NCI-H524 (cell line): ENCODE data around the gene RACK1.
"Not testable (repeated sequence)": the region's sequence is repeated elsewhere in the genome, so short reads cannot be mapped to it uniquely, and the experiment has no call there.

ENCODE experiments used
- DNase-seq, 2 experiments: peaks; one replicate each; lab custom pipeline; 2025; lab: John Stamatoyannopoulos, UW

RACK1 gene

GRCh38 chr5:181243564-181244343 is at the start of gene RACK1:
TSS of gene RACK1 (minus strand) at chr5:181243906. CDS start at chr5:181243800, 106 bp downstream.
- DNase-seq, result no peak

- DNase-seq, result not testable (repeated sequence)
These were observed 43.6 kb upstream of the RACK1 start for GRCh38 chr5:181287331-181287730.

GRCh38 chr5:181285962-181286705 is 42.4 kb upstream of the RACK1 start:
- not testable (repeated sequence) for DNase-seq

- DNase-seq, result not testable (repeated sequence)
These were observed 40.4 kb upstream of the RACK1 start for GRCh38 chr5:181283841-181284755.

GRCh38 chr5:181283347-181283746 is 39.6 kb upstream of the RACK1 start:
- no peak for DNase-seq

- DNase-seq, result no peak
These were observed 39.2 kb upstream of the RACK1 start for GRCh38 chr5:181282874-181283273.

GRCh38 chr5:181282415-181282814 is 38.7 kb upstream of the RACK1 start:
- not testable (repeated sequence) for DNase-seq

- DNase-seq, result no peak
These were observed 38.2 kb upstream of the RACK1 start for GRCh38 chr5:181281984-181282316.

- DNase-seq, result no peak
These were observed 37.6 kb upstream of the RACK1 start for GRCh38 chr5:181281077-181281983.

GRCh38 chr5:181280251-181280762 is 36.6 kb upstream of the RACK1 start:
- DNase-seq, result no peak

GRCh38 chr5:181273433-181273744 is 29.7 kb upstream of the RACK1 start:
- not testable (repeated sequence) for DNase-seq

- DNase-seq, result no peak
These were observed 27.4 kb upstream of the RACK1 start for GRCh38 chr5:181271081-181271480.

- DNase-seq, result not testable (repeated sequence)
These were observed 24.2 kb upstream of the RACK1 start for GRCh38 chr5:181267907-181268306.

GRCh38 chr5:181267291-181267904 is 23.7 kb upstream of the RACK1 start:
- DNase-seq, result not testable (repeated sequence)

GRCh38 chr5:181265092-181265671 is 21.5 kb upstream of the RACK1 start:
- DNase-seq, result no peak

GRCh38 chr5:181263633-181264032 is 19.9 kb upstream of the RACK1 start:
- DNase-seq, result no peak

GRCh38 chr5:181261320-181262049 is 17.8 kb upstream of the RACK1 start:
- no peak for DNase-seq

GRCh38 chr5:181260720-181261319 is 17.1 kb upstream of the RACK1 start, which contains the start of gene TRIM52:
TSS of gene TRIM52 (minus strand) at chr5:181261143. CDS start at chr5:181260813, 330 bp downstream.
- DNase-seq, result no peak
